ENCODE measurements around the gene GALNT1.

GALNT1 gene

DNA sequence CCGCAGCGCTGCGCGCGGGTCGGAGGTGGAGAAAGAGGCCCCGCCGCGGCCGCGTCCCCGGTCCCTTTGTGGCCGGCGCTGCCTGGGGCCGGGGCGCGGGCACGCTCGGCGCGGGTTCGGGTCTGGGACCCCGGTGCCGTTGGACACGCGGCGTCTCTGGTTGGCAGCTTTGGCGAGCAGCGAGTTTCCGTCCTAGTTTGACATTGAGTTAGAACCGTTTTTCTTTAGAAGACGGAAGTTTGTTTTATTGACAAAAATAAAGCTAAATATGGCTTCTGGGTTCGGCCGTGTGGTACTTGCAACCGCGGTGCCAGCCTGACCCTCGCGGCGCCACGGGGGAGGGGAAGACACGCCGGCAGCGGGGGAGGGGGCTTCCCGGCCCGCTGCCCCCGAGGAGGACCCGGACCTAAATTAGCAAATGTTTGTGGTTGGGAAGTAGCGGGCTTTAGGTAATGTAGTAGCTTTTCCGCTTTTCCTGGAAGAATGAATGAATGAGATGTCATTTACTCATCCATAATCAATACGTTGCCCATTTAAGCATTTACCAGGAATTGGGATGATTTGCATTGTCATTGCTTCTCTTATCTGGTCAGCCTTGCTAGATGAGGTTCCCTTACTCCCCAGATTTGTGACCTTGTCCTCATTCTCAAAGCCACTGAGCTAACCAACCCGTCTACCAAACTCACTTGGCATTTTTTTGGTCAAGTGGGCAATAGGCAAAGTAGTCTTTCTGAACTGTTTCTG lies 530 bp downstream of the GALNT1 start:
- DNase-seq (ENCODE audit: low read depth, low spot score): no peak
- Histone ChIP-seq H3K27ac (ENCODE audit: low read length) (no peak overlapping the region), H3K4me3 (ENCODE audit: low read length) (peak overlapping the region; percentile 65; the same call in 1 of the 2 replicates), H3K4me1 (ENCODE audit: control insufficient read depth, insufficient read depth, low read length) (peaks cover 6% of the 10 kb centered on the region), H3K36me3 (ENCODE audit: control insufficient read depth, insufficient read depth, low read length) (0 out of 2 replicates have a peak, but pooled peaks cover 3% of the 10 kb centered on the region), H3K27me3 (ENCODE audit: control insufficient read depth, insufficient read depth, low read length) (no peaks in the 10 kb centered on the region), H3K9me3 (ENCODE audit: control insufficient read depth, insufficient read depth, low read length) (peaks cover 2% of the 10 kb centered on the region; the same call in 1 of the 2 replicates)
- WGBS (ENCODE audit: insufficient coverage, insufficient read length): no CpG with 5 or more reads among the region's 51 CpGs

- no peak for DNase-seq (ENCODE audit: low read depth, low spot score)
- H3K27ac ChIP-seq (ENCODE audit: low read length): no peak overlapping the region
- no CpG with 5 or more reads among the region's 6 CpGs for WGBS (ENCODE audit: insufficient coverage, insufficient read length)
- H3K9me3 ChIP-seq (ENCODE audit: control insufficient read depth, insufficient read depth, low read length): peaks cover 2% of the 10 kb centered on the region; the same call in 1 of the 2 replicates
- 0 out of 2 replicates have a peak, but pooled peaks cover 3% of the 10 kb centered on the region for H3K36me3 ChIP-seq (ENCODE audit: control insufficient read depth, insufficient read depth, low read length)
- peaks cover 6% of the 10 kb centered on the region for H3K4me1 ChIP-seq (ENCODE audit: control insufficient read depth, insufficient read depth, low read length)
- no peak overlapping the region for H3K4me3 ChIP-seq (ENCODE audit: low read length)
- H3K27me3 ChIP-seq (ENCODE audit: control insufficient read depth, insufficient read depth, low read length): no peaks in the 10 kb centered on the region
Observed at GRCh38 chr18:35582899-35583558, 1.5 kb downstream of the GALNT1 start.

- WGBS (ENCODE audit: insufficient coverage, insufficient read length): no CpG with 5 or more reads among the region's 5 CpGs
- H3K36me3 ChIP-seq (ENCODE audit: control insufficient read depth, insufficient read depth, low read length): 0 out of 2 replicates have a peak, but pooled peaks cover 3% of the 10 kb centered on the region
- peaks cover 7% of the 10 kb centered on the region for H3K4me1 ChIP-seq (ENCODE audit: control insufficient read depth, insufficient read depth, low read length)
- H3K4me3 ChIP-seq (ENCODE audit: low read length): no peak overlapping the region
- H3K27me3 ChIP-seq (ENCODE audit: control insufficient read depth, insufficient read depth, low read length): no peaks in the 10 kb centered on the region
- no peak for DNase-seq (ENCODE audit: low read depth, low spot score)
- peaks cover 2% of the 10 kb centered on the region; the same call in 1 of the 2 replicates for H3K9me3 ChIP-seq (ENCODE audit: control insufficient read depth, insufficient read depth, low read length)
- H3K27ac ChIP-seq (ENCODE audit: low read length): no peak overlapping the region
Observed at GRCh38 chr18:35584735-35585134, 3.2 kb downstream of the GALNT1 start.

DNA sequence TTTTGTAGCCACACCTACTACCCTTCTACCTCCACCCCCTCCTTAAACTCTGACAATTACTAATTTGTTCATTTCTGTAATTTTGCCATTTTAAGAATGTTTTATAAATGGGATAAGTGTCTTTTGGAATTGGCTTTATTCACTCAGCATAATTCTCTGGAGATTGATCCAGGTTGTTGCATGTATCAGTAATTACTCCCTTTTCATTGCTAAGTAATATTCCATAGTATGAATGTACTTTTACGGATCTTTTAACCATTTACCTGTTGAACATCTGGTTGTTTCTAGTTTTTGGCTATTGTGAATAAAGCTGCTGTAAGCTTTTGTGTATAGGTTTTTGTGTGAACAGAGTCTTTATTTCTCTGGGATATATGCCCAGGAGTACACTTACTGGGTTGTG lies 4.1 kb downstream of the GALNT1 start:
- H3K9me3 ChIP-seq (ENCODE audit: control insufficient read depth, insufficient read depth, low read length): peaks cover 2% of the 10 kb centered on the region; the same call in 1 of the 2 replicates
- H3K36me3 ChIP-seq (ENCODE audit: control insufficient read depth, insufficient read depth, low read length): 0 out of 2 replicates have a peak, but pooled peaks cover 3% of the 10 kb centered on the region
- no peaks in the 10 kb centered on the region for H3K27me3 ChIP-seq (ENCODE audit: control insufficient read depth, insufficient read depth, low read length)
- no peak overlapping the region for H3K4me3 ChIP-seq (ENCODE audit: low read length)
- peaks cover 7% of the 10 kb centered on the region for H3K4me1 ChIP-seq (ENCODE audit: control insufficient read depth, insufficient read depth, low read length)
- no peak overlapping the region for H3K27ac ChIP-seq (ENCODE audit: low read length)
- no CpG with 5 or more reads among the region's 1 CpG for WGBS (ENCODE audit: insufficient coverage, insufficient read length)
- no peak for DNase-seq (ENCODE audit: low read depth, low spot score)

DNA sequence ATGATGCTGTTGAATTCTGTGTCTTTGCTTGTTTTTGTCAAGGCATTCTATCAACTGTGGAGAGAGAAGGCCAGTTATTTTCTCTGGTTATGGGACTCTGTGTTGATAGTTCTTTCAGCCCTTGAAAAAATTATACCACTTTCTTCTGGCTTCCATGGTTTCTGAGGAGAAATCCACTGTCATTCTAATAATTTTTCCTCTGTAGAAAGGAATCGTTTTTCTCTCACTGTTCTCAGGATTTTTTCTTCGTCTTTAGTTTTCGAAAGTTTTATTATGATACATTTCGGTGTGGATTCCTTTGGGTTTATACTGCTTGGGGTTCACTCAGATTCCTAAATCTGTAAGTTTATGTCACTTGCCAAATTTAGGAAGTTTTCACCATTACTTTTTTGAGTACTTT lies 6.6 kb downstream of the GALNT1 start:
- 0 out of 2 replicates have a peak, but pooled peaks cover 3% of the 10 kb centered on the region for H3K36me3 ChIP-seq (ENCODE audit: control insufficient read depth, insufficient read depth, low read length)
- peaks cover 3% of the 10 kb centered on the region for H3K4me1 ChIP-seq (ENCODE audit: control insufficient read depth, insufficient read depth, low read length)

GRCh38 chr18:35588995-35589394 lies 7.5 kb downstream of the GALNT1 start:
- no peak overlapping the region for H3K4me3 ChIP-seq (ENCODE audit: low read length)
- DNase-seq (ENCODE audit: low read depth, low spot score): no peak
- WGBS (ENCODE audit: insufficient coverage, insufficient read length): no CpG with 5 or more reads among the region's 6 CpGs

More for the DNA sequence above, 6.6 kb downstream of the GALNT1 start:
- Histone ChIP-seq H3K9me3 (ENCODE audit: control insufficient read depth, insufficient read depth, low read length) (peaks cover 2% of the 10 kb centered on the region; the same call in 1 of the 2 replicates), H3K27ac (ENCODE audit: low read length) (no peak overlapping the region), H3K4me3 (ENCODE audit: low read length) (no peak overlapping the region), H3K27me3 (ENCODE audit: control insufficient read depth, insufficient read depth, low read length) (no peaks in the 10 kb centered on the region)
- WGBS (ENCODE audit: insufficient coverage, insufficient read length): no CpG with 5 or more reads among the region's 4 CpGs
- no peak for DNase-seq (ENCODE audit: low read depth, low spot score)

DNA sequence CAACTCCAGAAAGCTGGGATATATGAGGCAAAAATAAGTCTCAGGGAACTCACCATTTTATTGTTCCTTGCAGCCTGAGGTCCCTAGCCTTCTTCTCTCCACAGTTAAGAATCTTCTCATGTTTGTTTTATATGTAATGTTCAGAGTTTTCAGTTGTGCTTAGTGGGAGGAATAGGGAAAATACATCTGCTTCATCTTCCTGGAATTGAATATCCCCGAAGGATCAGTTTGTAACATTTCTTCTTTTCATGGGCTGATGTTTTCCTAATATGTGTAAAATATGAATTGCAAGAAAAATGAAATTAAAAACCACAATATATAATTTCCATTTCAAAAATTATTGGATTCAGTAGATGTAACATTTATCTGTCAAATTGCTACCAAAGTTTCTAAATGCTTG lies 8.0 kb downstream of the GALNT1 start:
- Histone ChIP-seq H3K4me3 (ENCODE audit: low read length) (no peak overlapping the region), H3K27ac (ENCODE audit: low read length) (no peak overlapping the region), H3K4me1 (ENCODE audit: control insufficient read depth, insufficient read depth, low read length) (peaks cover 1% of the 10 kb centered on the region; the same call in 1 of the 2 replicates), H3K36me3 (ENCODE audit: control insufficient read depth, insufficient read depth, low read length) (0 out of 2 replicates have a peak, but pooled peaks cover 2% of the 10 kb centered on the region), H3K9me3 (ENCODE audit: control insufficient read depth, insufficient read depth, low read length) (peaks cover 2% of the 10 kb centered on the region; the same call in 1 of the 2 replicates), H3K27me3 (ENCODE audit: control insufficient read depth, insufficient read depth, low read length) (no peaks in the 10 kb centered on the region)
- WGBS (ENCODE audit: insufficient coverage, insufficient read length): no CpG with 5 or more reads among the region's 1 CpG
- no peak for DNase-seq (ENCODE audit: low read depth, low spot score)

More at GRCh38 chr18:35588995-35589394, 7.5 kb downstream of the GALNT1 start:
- no peaks in the 10 kb centered on the region for H3K27me3 ChIP-seq (ENCODE audit: control insufficient read depth, insufficient read depth, low read length)
- H3K27ac ChIP-seq (ENCODE audit: low read length): no peak overlapping the region
- peaks cover 1% of the 10 kb centered on the region; the same call in 1 of the 2 replicates for H3K4me1 ChIP-seq (ENCODE audit: control insufficient read depth, insufficient read depth, low read length)
- H3K9me3 ChIP-seq (ENCODE audit: control insufficient read depth, insufficient read depth, low read length): peaks cover 2% of the 10 kb centered on the region; the same call in 1 of the 2 replicates
- H3K36me3 ChIP-seq (ENCODE audit: control insufficient read depth, insufficient read depth, low read length): 0 out of 2 replicates have a peak, but pooled peaks cover 3% of the 10 kb centered on the region

GRCh38 chr18:35590935-35591334 lies 9.4 kb downstream of the GALNT1 start:
- Histone ChIP-seq H3K9me3 (ENCODE audit: control insufficient read depth, insufficient read depth, low read length) (no peaks in the 10 kb centered on the region), H3K27me3 (ENCODE audit: control insufficient read depth, insufficient read depth, low read length) (no peaks in the 10 kb centered on the region), H3K27ac (ENCODE audit: low read length) (no peak overlapping the region), H3K36me3 (ENCODE audit: control insufficient read depth, insufficient read depth, low read length) (no peaks in the 10 kb centered on the region), H3K4me1 (ENCODE audit: control insufficient read depth, insufficient read depth, low read length) (peaks cover 1% of the 10 kb centered on the region; the same call in 1 of the 2 replicates), H3K4me3 (ENCODE audit: low read length) (no peak overlapping the region)
- DNase-seq (ENCODE audit: low read depth, low spot score): no peak
- WGBS (ENCODE audit: insufficient coverage, insufficient read length): no CpG with 5 or more reads among the region's 1 CpG

DNA sequence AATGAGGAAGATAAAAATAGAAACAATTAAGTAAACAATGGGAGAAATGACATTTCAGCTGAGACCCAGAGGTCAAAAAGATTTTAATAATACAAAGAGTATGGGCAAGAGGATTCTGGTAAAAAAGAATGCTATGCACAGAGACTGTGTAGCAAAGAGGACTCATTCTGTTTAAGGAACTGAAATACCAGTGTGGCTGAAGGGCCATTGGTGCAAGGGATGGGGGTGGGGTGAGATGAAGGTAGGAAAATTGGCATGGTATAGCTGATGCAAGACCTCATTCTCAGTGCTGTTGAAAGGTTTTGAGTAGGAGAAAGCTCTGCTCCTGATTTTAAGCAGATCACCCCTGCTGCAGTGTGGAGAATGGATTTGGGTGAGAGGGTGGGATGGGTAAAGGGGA lies 10.8 kb downstream of the GALNT1 start:
- Histone ChIP-seq H3K9me3 (ENCODE audit: control insufficient read depth, insufficient read depth, low read length) (no peaks in the 10 kb centered on the region), H3K27ac (ENCODE audit: low read length) (no peak overlapping the region), H3K27me3 (ENCODE audit: control insufficient read depth, insufficient read depth, low read length) (no peaks in the 10 kb centered on the region), H3K4me3 (ENCODE audit: low read length) (no peak overlapping the region), H3K36me3 (ENCODE audit: control insufficient read depth, insufficient read depth, low read length) (no peaks in the 10 kb centered on the region), H3K4me1 (ENCODE audit: control insufficient read depth, insufficient read depth, low read length) (peaks cover 1% of the 10 kb centered on the region; the same call in 1 of the 2 replicates)
- DNase-seq (ENCODE audit: low read depth, low spot score): no peak

- Histone ChIP-seq H3K36me3 (ENCODE audit: control insufficient read depth, insufficient read depth, low read length) (no peaks in the 10 kb centered on the region), H3K27me3 (ENCODE audit: control insufficient read depth, insufficient read depth, low read length) (no peaks in the 10 kb centered on the region), H3K4me1 (ENCODE audit: control insufficient read depth, insufficient read depth, low read length) (peaks cover 1% of the 10 kb centered on the region; the same call in 1 of the 2 replicates), H3K9me3 (ENCODE audit: control insufficient read depth, insufficient read depth, low read length) (no peaks in the 10 kb centered on the region), H3K27ac (ENCODE audit: low read length) (no peak overlapping the region), H3K4me3 (ENCODE audit: low read length) (no peak overlapping the region)
- no CpG with 5 or more reads among the region's 4 CpGs for WGBS (ENCODE audit: insufficient coverage, insufficient read length)
- no peak for DNase-seq (ENCODE audit: low read depth, low spot score)
Observed at GRCh38 chr18:35593859-35594258, 12.3 kb downstream of the GALNT1 start.
